SU-DHL-6 (cell line): Measurements from ENCODE around the gene SUCLG2.
"Not testable (repeated sequence)": the region's sequence is repeated elsewhere in the genome, so short reads cannot be mapped to it uniquely, and the experiment has no call there.

Experiments
- H2AFZ ChIP-seq: fragments of 200-600 bp; sonication (generic); 2 replicates; pipeline ENCODE4 v1.6.1; 2014; ENCODE audit warnings: low read depth, mild to moderate bottlenecking, moderate library complexity, mixed read lengths, antibody characterized with exemption, low read length; ENCODE audit not compliant: severe bottlenecking
- H3F3A ChIP-seq: fragments of 200-600 bp; shearing (Covaris generic); 2 replicates; pipeline ENCODE4 v1.6.0; 2016; ENCODE audit warnings: antibody characterized with exemption, mild to moderate bottlenecking; ENCODE audit not compliant: insufficient read depth
- H3K27ac ChIP-seq: fragments of 200-600 bp; sonication (generic); 2 replicates; pipeline ENCODE4 v1.5.1; 2016; ENCODE audit warnings: low read depth, mild to moderate bottlenecking, low read length, moderate library complexity, mixed read lengths
- H3K27me3 ChIP-seq: fragments of 200-600 bp; sonication (generic), shearing (Covaris generic); 2 replicates; pipeline ENCODE4 v1.6.0; 2014; ENCODE audit warnings: mild to moderate bottlenecking, low read length
- H3K36me3 ChIP-seq: fragments of 200-600 bp; sonication (generic); 2 replicates; pipeline ENCODE4 v1.6.1; 2014; ENCODE audit warnings: mild to moderate bottlenecking, low read length, mixed read lengths
- H3K4me2 ChIP-seq: fragments of 300-600, 200-600 bp; shearing (Covaris generic), sonication (generic); 2 replicates; pipeline ENCODE4 v1.6.0; 2014; ENCODE audit warnings: low read length, low read depth, mild to moderate bottlenecking; ENCODE audit not compliant: poor library complexity, severe bottlenecking
- H3K4me3 ChIP-seq: fragments of 200-600 bp; sonication (generic); 2 replicates; pipeline ENCODE4 v1.5.1; 2014; ENCODE audit warnings: antibody characterized with exemption, low read length, mild to moderate bottlenecking, mixed read lengths; ENCODE audit not compliant: insufficient read depth, poor library complexity, severe bottlenecking
- H3K79me2 ChIP-seq: fragments of 200-600 bp; sonication (generic); 2 replicates; pipeline ENCODE4 v1.6.1; 2014; ENCODE audit warnings: mild to moderate bottlenecking, low read length, moderate library complexity; ENCODE audit not compliant: insufficient read depth
- H3K9ac ChIP-seq: fragments of 200-600 bp; sonication (generic); 2 replicates; pipeline ENCODE4 v1.7.0; 2014; ENCODE audit warnings: mild to moderate bottlenecking, low read length
- H3K9me2 ChIP-seq: fragments of 200-600 bp; sonication (generic); replicated peaks from 2 replicates; pipeline ENCODE4 v1.6.1; 2014; ENCODE audit warnings: low read length; ENCODE audit not compliant: insufficient read depth
- H3K9me3 ChIP-seq: fragments of 200-600 bp; sonication (generic); 2 replicates; pipeline ENCODE4 v1.6.1; 2014; ENCODE audit warnings: low read length, mixed read lengths; ENCODE audit not compliant: insufficient read depth
- H4K20me1 ChIP-seq: fragments of 200-600 bp; sonication (generic); 2 replicates; pipeline ENCODE4 v1.6.1; 2014; ENCODE audit warnings: low read depth, mild to moderate bottlenecking, antibody characterized with exemption, low read length, moderate library complexity, mixed read lengths
- CTCF ChIP-seq: fragments of 200-600 bp; sonication (generic); IDR thresholded peaks from one replicate; pipeline ENCODE4 v1.5.1; 2017; ENCODE audit warnings: antibody characterized with exemption, mild to moderate bottlenecking, low read length, moderate library complexity; ENCODE audit not compliant: insufficient read depth, poor library complexity, severe bottlenecking
- EZH2phosphoT487 ChIP-seq: fragments of 200-600 bp; sonication (generic), shearing (Covaris generic); conservative IDR thresholded peaks from 2 replicates; pipeline ENCODE4 v1.6.1; 2018; ENCODE audit warnings: mild to moderate bottlenecking, antibody characterized with exemption, low read length, moderate library complexity, mixed read lengths

Gene SUCLG2

GRCh38 chr3:67587301-67587700, 67.1 kb downstream of the SUCLG2 start:
- Histone ChIP-seq H3K4me2 (no peak overlapping the region), H3F3A (no peaks in the 10 kb centered on the region), H3K4me3 (no peak overlapping the region), H2AFZ (no peak overlapping the region), H3K9me3 (no peaks in the 10 kb centered on the region), H3K9ac (no peak overlapping the region), H3K9me2 (no peaks in the 10 kb centered on the region), H4K20me1 (no peaks in the 10 kb centered on the region), H3K27me3 (no peaks in the 10 kb centered on the region), H3K79me2 (no peaks in the 10 kb centered on the region), H3K27ac (no peak overlapping the region), H3K36me3 (0 out of 2 replicates have a peak, but pooled peaks cover 3% of the 10 kb centered on the region)
- TF ChIP-seq EZH2phosphoT487: no peak
- TF ChIP-seq CTCF: no peak

DNA sequence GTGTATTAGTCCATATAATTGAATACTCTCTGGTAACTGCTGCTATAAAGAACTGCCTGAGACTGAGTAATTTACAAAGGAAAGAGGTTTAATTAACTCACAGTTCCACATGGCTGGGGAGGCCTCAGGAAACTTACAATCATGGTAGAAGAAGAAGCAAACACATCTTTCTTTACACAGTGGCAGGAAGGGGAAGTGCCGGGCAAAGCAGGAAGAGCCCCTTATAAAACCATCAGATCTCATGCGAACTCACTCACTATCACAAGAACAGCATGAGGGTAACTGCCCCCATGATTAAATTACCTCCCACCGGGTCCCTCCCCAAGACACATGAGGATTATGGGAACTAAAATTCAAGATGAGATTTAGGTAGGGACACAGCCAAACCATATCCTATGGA, 69.8 kb downstream of the SUCLG2 start:
- not testable (repeated sequence) for H3F3A ChIP-seq, H2AFZ ChIP-seq, H3K9ac ChIP-seq, H4K20me1 ChIP-seq, H3K36me3 ChIP-seq, H3K4me3 ChIP-seq, H3K79me2 ChIP-seq, H3K9me2 ChIP-seq, H3K4me2 ChIP-seq, H3K27ac ChIP-seq, H3K27me3 ChIP-seq, H3K9me3 ChIP-seq

DNA sequence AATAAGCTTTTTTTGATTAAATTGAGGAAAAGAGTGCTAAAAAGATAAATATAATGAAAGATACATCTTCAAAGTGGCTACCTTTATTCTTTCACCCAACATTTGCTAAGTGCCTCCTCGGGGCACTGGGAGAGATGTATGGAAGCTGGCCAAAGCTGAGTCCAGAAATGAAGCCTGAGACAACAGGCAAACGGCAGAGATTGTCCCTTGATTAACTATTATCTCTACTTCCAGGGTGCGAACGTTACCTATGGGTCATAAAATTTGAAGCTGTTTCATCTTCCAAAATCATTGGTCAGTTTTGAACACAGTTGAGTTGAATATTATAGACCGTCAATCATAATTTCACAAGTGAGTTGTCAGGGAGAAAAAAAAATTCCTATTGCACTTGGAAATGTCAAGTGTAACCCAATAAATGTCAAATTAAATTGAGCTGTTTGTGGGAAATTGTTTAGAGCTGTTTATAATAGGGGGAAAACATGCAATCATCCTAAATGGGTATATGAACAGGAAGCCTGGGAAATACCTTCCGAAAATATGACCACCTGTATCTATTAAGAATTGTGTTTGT, 73.9 kb downstream of the SUCLG2 start:
- Histone ChIP-seq H4K20me1 (no peaks in the 10 kb centered on the region), H3K27me3 (no peaks in the 10 kb centered on the region), H2AFZ (no peak overlapping the region), H3K9me2 (no peaks in the 10 kb centered on the region), H3F3A (no peaks in the 10 kb centered on the region), H3K4me3 (no peak overlapping the region), H3K9me3 (no peaks in the 10 kb centered on the region), H3K36me3 (no peaks in the 10 kb centered on the region), H3K79me2 (no peaks in the 10 kb centered on the region), H3K27ac (no peak overlapping the region), H3K9ac (no peak overlapping the region), H3K4me2 (no peak overlapping the region)
- no peak for TF ChIP-seq CTCF
- no peak for TF ChIP-seq EZH2phosphoT487

GRCh38 chr3:67578416-67578815, 76.0 kb downstream of the SUCLG2 start:
- no peak overlapping the region for H3K27ac ChIP-seq
- H3F3A ChIP-seq: no peaks in the 10 kb centered on the region
- H2AFZ ChIP-seq: no peak overlapping the region
- no peak overlapping the region for H3K9ac ChIP-seq
- no peaks in the 10 kb centered on the region for H3K36me3 ChIP-seq
- no peaks in the 10 kb centered on the region for H3K79me2 ChIP-seq
- H3K27me3 ChIP-seq: no peaks in the 10 kb centered on the region
- H3K9me2 ChIP-seq: no peaks in the 10 kb centered on the region
- no peaks in the 10 kb centered on the region for H3K9me3 ChIP-seq
- no peak overlapping the region for H3K4me3 ChIP-seq
- no peaks in the 10 kb centered on the region for H4K20me1 ChIP-seq
- H3K4me2 ChIP-seq: no peak overlapping the region
- TF ChIP-seq CTCF: no peak
- no peak for TF ChIP-seq EZH2phosphoT487
